Upper lobe of left lung (tissue), 6 donors: ENCODE data around the gene CAMSAP3. TPM values are rescaled to one million over a fixed set of nuclear protein-coding genes. Genes with fewer than 3 reads are reported as not detected.

ENCODE experiments used
- ATAC-seq, 2 donors: fragments of 200-7000 bp; cut with Tn5 transposase; one replicate each; pipeline ENCODE4 v1.9.1; 2022; ENCODE audit warnings: mild to moderate bottlenecking in 2 of 2, moderate library complexity in 2 of 2; ENCODE audit not compliant: low FRiP score in 2 of 2
- DNase-seq, 2 donors: peaks; one replicate each; pipeline ENCODE4 v3.0.0-alpha.2; 2019 to 2020
- H3K27ac ChIP-seq, 4 donors: fragments of 200-600 bp; sonication (generic); one replicate each; pipeline ENCODE4 v1.5.1; 2016 to 2019
- H3K27me3 ChIP-seq, 4 donors: fragments of 200-600 bp; sonication (generic); one replicate each; pipeline ENCODE4 v1.5.1; 2017 to 2019
- H3K36me3 ChIP-seq, 4 donors: fragments of 200-600 bp; sonication (generic); one replicate each; pipeline ENCODE4 v1.5.1; 2016 to 2019
- H3K4me1 ChIP-seq, 4 donors: fragments of 200-600 bp; sonication (generic); one replicate each; pipeline ENCODE4 v1.5.1; 2018 to 2019
- H3K4me3 ChIP-seq, 4 donors: fragments of 200-600 bp; sonication (generic); one replicate each; pipeline ENCODE4 v1.5.1; 2017 to 2019; ENCODE audit warnings: mild to moderate bottlenecking in 2 of 4, moderate library complexity in 1 of 4
- H3K9me3 ChIP-seq, 4 donors: fragments of 200-600 bp; sonication (generic); one replicate each; pipeline ENCODE4 v1.5.1; 2018 to 2019
- EP300 ChIP-seq, 4 donors: sonication (generic); formaldehyde crosslinking; IDR thresholded peaks; one replicate each; pipeline ENCODE4 v1.5.1; 2017; ENCODE audit warnings: antibody characterized with exemption in 4 of 4, control low read depth in 2 of 4
- POLR2A ChIP-seq, 4 donors: fragments of 450-650 bp; IDR thresholded peaks; one replicate each; pipeline ENCODE4 v1.5.1; 2016 to 2017; ENCODE audit warnings: antibody characterized with exemption in 4 of 4, mild to moderate bottlenecking in 2 of 4
- POLR2AphosphoS5 ChIP-seq, 2 donors: sonication (generic); formaldehyde crosslinking; IDR thresholded peaks; one replicate each; pipeline ENCODE4 v1.5.1; 2017; ENCODE audit warnings: antibody characterized with exemption in 2 of 2
- WGBS, 2 donors: methylation state at CpG; one replicate each; pipeline ENCODE4 v1.1.5; 2017 to 2018; 5-methylcytosine and 5-hydroxymethylcytosine counted together
- total RNA-seq, 6 donors: library from RNA; depleted of rRNA in 4 of 6; stranded (reverse); fragments of >200 nt in 4 of 6; gene quantifications; one replicate each; pipeline versions ENCODE4 v1.1.0 to v1.2.1, GENCODE V29; 2016 to 2021
- TF ChIP-seq, protein P1 (sequence below), 6 experiments: fragments of 450-650 bp in 4 of 6; fragments of 200-600 bp in 2 of 6; sonication (generic) in 2 of 6; IDR thresholded peaks; one replicate each; pipeline ENCODE4 v1.5.1; 2016 to 2019; ENCODE audit warnings: antibody characterized with exemption in 6 of 6
- donor health status: DM: no; HTN: no; CAD: no; lungs with moderate emphysema.
- donor health status: DM: no; HTN: yes; CAD: no; lungs with severe emphysema.

The CAMSAP3 gene
- total RNA-seq, 6 donors from 2014 or later: 12.2 to 63.9 (median 31.2) TPM

- Histone ChIP-seq H3K9me3 (no peaks in the 10 kb centered on the region), H3K4me3 (no peak overlapping the region), H3K27me3 (no peaks in the 10 kb centered on the region), H3K27ac (no peak overlapping the region), H3K4me1 (peaks cover 0 to 6% (median 0%) of the 10 kb centered on the region in 4 donors), H3K36me3 (peaks cover 22 to 91% (median 74%) of the 10 kb centered on the region in 4 donors)
- ATAC-seq (peak in 1 of 2 donors; percentile 36), DNase-seq (peak in 1 of 2 donors; percentile 87)
- TF ChIP-seq POLR2AphosphoS5 (IDR thresholded peaks at IDR 0.05) (no peak), POLR2A (IDR thresholded peaks at IDR 0.05) (no peak), EP300 (IDR thresholded peaks at IDR 0.05) (no peak)
- TF ChIP-seq, protein P1, sequence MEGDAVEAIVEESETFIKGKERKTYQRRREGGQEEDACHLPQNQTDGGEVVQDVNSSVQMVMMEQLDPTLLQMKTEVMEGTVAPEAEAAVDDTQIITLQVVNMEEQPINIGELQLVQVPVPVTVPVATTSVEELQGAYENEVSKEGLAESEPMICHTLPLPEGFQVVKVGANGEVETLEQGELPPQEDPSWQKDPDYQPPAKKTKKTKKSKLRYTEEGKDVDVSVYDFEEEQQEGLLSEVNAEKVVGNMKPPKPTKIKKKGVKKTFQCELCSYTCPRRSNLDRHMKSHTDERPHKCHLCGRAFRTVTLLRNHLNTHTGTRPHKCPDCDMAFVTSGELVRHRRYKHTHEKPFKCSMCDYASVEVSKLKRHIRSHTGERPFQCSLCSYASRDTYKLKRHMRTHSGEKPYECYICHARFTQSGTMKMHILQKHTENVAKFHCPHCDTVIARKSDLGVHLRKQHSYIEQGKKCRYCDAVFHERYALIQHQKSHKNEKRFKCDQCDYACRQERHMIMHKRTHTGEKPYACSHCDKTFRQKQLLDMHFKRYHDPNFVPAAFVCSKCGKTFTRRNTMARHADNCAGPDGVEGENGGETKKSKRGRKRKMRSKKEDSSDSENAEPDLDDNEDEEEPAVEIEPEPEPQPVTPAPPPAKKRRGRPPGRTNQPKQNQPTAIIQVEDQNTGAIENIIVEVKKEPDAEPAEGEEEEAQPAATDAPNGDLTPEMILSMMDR (IDR thresholded peaks at IDR 0.05): no peak
- 83 to 93% methylated on average over 49 to 53 of the region's 62 CpGs for WGBS, 2 donors
Measured at GRCh38 chr19:7554990-7555864, 40.4 kb upstream of the CAMSAP3 start.

DNA sequence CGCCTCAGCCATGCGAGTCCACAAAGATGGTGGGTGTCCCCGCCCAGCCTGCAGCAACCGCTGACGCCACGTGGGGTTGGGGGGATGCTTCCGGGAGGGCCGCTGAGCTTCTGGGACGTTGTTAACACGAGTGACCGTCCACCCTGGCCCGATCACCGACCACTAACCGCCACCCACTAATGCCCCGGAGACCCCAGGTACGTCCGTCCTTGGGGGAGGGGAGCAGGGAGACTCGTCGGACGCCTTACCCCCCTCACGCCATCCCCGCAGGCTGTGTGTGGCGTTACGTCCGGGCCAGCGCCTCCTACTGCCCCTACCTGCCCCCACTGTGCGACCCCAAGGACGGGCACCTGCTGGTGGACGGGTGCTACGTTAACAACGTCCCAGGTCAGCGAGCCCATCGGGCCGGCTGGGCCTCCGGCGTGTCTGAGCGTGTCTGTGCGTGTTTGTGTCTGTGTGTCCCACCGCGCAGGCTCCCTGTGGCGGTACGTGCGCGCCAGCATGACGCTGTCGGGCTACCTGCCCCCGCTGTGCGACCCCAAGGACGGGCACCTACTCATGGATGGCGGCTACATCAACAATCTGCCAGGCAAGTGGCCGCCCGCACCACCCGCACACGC, 38.9 kb upstream of the CAMSAP3 start:
- Histone ChIP-seq H3K9me3 (no peaks in the 10 kb centered on the region), H3K4me1 (no peaks in the 10 kb centered on the region), H3K27me3 (no peaks in the 10 kb centered on the region), H3K36me3 (peaks cover 22 to 92% (median 76%) of the 10 kb centered on the region in 4 donors), H3K4me3 (no peak overlapping the region), H3K27ac (no peak overlapping the region)
- TF ChIP-seq POLR2A (IDR thresholded peaks at IDR 0.05) (no peak), POLR2AphosphoS5 (IDR thresholded peaks at IDR 0.05) (no peak), EP300 (IDR thresholded peaks at IDR 0.05) (no peak)
- TF ChIP-seq, protein P1 (IDR thresholded peaks at IDR 0.05): no peak
- ATAC-seq (no peak), DNase-seq (peak in 1 of 2 donors; percentile 83)
- whole genome bisulfite sequencing, 2 donors: 91 to 98% methylated on average over 21 to 40 of the region's 54 CpGs

- no peaks in the 10 kb centered on the region for H3K9me3 ChIP-seq
- H3K36me3 ChIP-seq: peaks cover 22 to 85% (median 77%) of the 10 kb centered on the region in 4 donors
- H3K4me3 ChIP-seq: no peak overlapping the region
- DNase-seq (peak in 1 of 2 donors; percentile 52), ATAC-seq (no peak)
- no peak for TF ChIP-seq POLR2A (IDR thresholded peaks at IDR 0.05)
- no peak for TF ChIP-seq EP300 (IDR thresholded peaks at IDR 0.05)
- TF ChIP-seq, protein P1 (IDR thresholded peaks at IDR 0.05): no peak
- TF ChIP-seq POLR2AphosphoS5 (IDR thresholded peaks at IDR 0.05): no peak
- no peak overlapping the region for H3K27ac ChIP-seq
- H3K27me3 ChIP-seq: no peaks in the 10 kb centered on the region
- no peaks in the 10 kb centered on the region for H3K4me1 ChIP-seq
- WGBS, 2 donors: 95 to 98% methylated on average over 12 to 18 of the region's 18 CpGs
Measured at GRCh38 chr19:7558667-7559066, 37.0 kb upstream of the CAMSAP3 start.

GRCh38 chr19:7559102-7559501, 36.6 kb upstream of the CAMSAP3 start:
- Histone ChIP-seq H3K27ac (no peak overlapping the region), H3K4me1 (no peaks in the 10 kb centered on the region), H3K27me3 (no peaks in the 10 kb centered on the region), H3K9me3 (no peaks in the 10 kb centered on the region), H3K36me3 (peaks cover 22 to 81% (median 72%) of the 10 kb centered on the region in 4 donors), H3K4me3 (no peak overlapping the region)
- WGBS, 2 donors: 75 to 76% methylated on average over 4 of the region's 4 CpGs
- DNase-seq (no peak), ATAC-seq (no peak)
- TF ChIP-seq POLR2A (IDR thresholded peaks at IDR 0.05) (no peak), POLR2AphosphoS5 (IDR thresholded peaks at IDR 0.05) (no peak), EP300 (IDR thresholded peaks at IDR 0.05) (no peak)
- TF ChIP-seq, protein P1 (IDR thresholded peaks at IDR 0.05): no peak
